AG10803 (cell line): ENCODE measurements around the gene FAM114A2.
A peak's percentile ranks its signal among the peaks of the same experiment; 100 is the strongest.

ENCODE experiments used
- DNase-seq: peaks from one replicate; pipeline ENCODE4 v3.0.0; 2010; ENCODE audit warnings: low read depth
- H3K4me3 ChIP-seq: 2 replicates; pipeline ENCODE4 v1.5.1; 2011; ENCODE audit warnings: mild to moderate bottlenecking, low read length, control low read depth
- CTCF ChIP-seq: conservative IDR thresholded peaks from 2 replicates; pipeline ENCODE4 v1.5.1; 2011; ENCODE audit warnings: mild to moderate bottlenecking, low read length, control low read depth, inconsistent platforms

Gene FAM114A2

GRCh38 chr5:154047324-154047723 is 8.6 kb upstream of the FAM114A2 start:
- no peak for TF ChIP-seq CTCF
- no peak for DNase-seq
- H3K4me3 ChIP-seq: no peak overlapping the region

DNA sequence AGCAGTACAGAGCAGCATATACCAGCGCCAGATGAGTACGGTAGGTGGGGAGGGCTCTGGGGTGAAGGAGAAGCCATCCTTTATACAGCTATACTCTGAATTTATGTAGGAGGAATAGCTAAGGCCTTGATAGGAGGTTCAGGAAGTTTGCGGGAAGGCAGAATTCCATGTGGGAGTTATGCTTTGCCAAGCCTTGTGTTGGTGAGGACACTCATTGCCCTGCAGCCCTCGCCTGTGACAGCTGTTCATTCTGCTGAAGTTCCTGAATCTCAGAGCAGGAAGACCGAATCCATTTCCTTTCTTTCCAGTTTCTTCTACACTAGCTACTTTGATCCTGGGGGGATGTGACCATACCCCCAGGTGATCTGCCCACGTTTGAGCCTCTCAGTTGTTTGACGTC is 7.8 kb upstream of the FAM114A2 start:
- no peak for DNase-seq
- no peak overlapping the region for H3K4me3 ChIP-seq
- TF ChIP-seq CTCF: no peak

DNA sequence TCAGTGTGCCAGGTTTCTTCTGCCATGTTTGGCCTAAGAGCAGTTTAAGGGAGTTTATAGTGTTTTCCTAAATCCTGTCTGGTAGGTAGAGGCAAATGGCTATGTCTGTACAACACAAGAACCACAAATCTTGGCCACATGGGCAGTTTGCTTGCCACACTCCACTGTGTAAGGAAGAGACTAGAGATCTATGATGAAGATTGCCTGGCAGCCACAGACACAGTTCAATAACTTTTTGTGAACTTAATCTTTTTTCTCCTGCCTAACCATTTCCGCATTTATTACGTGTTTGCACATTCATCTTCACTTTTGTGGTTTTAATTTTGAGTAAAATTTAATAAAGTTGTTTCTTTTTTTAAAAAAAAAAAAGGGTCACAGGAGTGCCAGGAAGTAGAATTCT is 5.9 kb upstream of the FAM114A2 start:
- H3K4me3 ChIP-seq: no peak overlapping the region
- DNase-seq: no peak
- TF ChIP-seq CTCF: no peak

- TF ChIP-seq CTCF: no peak
- no peak for DNase-seq
- no peak overlapping the region for H3K4me3 ChIP-seq
These were observed 5.4 kb upstream of the FAM114A2 start for GRCh38 chr5:154044099-154044498.

- peak; percentile 35 for DNase-seq
- TF ChIP-seq CTCF: no peak
- no peak overlapping the region for H3K4me3 ChIP-seq
These were observed 4.1 kb upstream of the FAM114A2 start for GRCh38 chr5:154042766-154043165.

DNA sequence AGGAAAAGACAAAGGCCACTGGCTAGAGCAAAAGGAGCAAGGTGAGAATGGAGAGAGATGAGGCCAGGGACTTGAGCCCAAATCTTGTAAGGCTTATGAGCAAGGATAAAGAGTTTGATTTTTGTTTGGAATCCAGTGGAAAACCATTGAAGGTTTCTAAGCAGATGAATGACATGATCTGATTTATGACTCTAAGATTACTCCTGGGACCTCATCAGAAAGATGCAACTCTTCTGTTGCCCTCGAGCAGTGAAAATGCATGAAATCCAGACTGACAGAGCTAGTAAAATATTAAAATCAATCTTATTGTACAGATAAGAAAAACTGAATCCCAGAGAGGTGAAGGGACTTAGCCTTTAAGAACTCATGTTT is 734 bp upstream of the FAM114A2 start:
- peak overlapping the region; percentile 94 for H3K4me3 ChIP-seq
- TF ChIP-seq CTCF: no peak
- no peak for DNase-seq

DNA sequence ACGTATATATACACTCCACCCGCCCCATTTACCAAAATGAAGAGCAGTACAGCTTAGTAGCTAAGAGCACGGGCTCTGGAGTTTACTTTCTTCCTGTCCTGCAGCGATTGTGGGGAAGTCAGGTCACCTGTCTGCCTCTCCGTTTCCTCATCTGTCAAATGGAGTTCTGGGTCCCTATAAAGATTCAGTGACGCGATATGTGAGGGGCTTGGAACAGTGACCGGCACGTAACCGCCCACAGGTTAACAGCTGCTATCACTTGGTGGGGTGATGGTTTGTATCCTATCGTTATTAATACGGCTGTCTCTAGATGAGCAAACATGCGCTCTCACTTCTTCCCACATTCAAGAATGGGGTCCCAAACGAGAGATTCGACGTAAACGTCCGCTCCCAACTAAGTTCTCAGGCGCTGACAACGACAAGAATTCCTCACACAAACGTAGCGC is 426 bp downstream of the FAM114A2 start:
- H3K4me3 ChIP-seq: peak overlapping the region; percentile 94
- TF ChIP-seq CTCF: no peak
- DNase-seq: no peak
